ENCODE data around the gene CD4.

The CD4 gene

GRCh38 chr12:6817098-6817497 lies 27.8 kb downstream of the CD4 start:
- no peak overlapping the region for H3K27ac ChIP-seq
- H3K4me3 ChIP-seq, result no peak overlapping the region
- DNase-seq (ENCODE audit: low spot score), result no peak
- no peak for TF ChIP-seq CTCF (IDR thresholded peaks at IDR 0.05)

- no peak for TF ChIP-seq CTCF (IDR thresholded peaks at IDR 0.05)
- H3K27ac ChIP-seq, result no peak overlapping the region
- DNase-seq (ENCODE audit: low spot score), result no peak
- no peak overlapping the region for H3K4me3 ChIP-seq
Observed at GRCh38 chr12:6817662-6818157, 28.4 kb downstream of the CD4 start.

GRCh38 chr12:6818222-6818621 lies 28.9 kb downstream of the CD4 start:
- DNase-seq (ENCODE audit: low spot score), result no peak
- no peak overlapping the region for H3K27ac ChIP-seq
- H3K4me3 ChIP-seq, result no peak overlapping the region
- no peak for TF ChIP-seq CTCF (IDR thresholded peaks at IDR 0.05)

GRCh38 chr12:6818645-6819044 lies 29.3 kb downstream of the CD4 start:
- Histone ChIP-seq H3K4me3 (no peak overlapping the region), H3K27ac (no peak overlapping the region)
- no peak for TF ChIP-seq CTCF (IDR thresholded peaks at IDR 0.05)
- DNase-seq (ENCODE audit: low spot score), result no peak

- no peak overlapping the region for H3K4me3 ChIP-seq
- no peak for DNase-seq (ENCODE audit: low spot score)
- H3K27ac ChIP-seq, result no peak overlapping the region
- no peak for TF ChIP-seq CTCF (IDR thresholded peaks at IDR 0.05)
Observed at GRCh38 chr12:6819106-6820030, 30.0 kb downstream of the CD4 start.

- Histone ChIP-seq H3K27ac (no peak overlapping the region), H3K4me3 (no peak overlapping the region)
- DNase-seq (ENCODE audit: low spot score), result no peak
- TF ChIP-seq CTCF (IDR thresholded peaks at IDR 0.05), result no peak
Observed at GRCh38 chr12:6820166-6820565, 30.8 kb downstream of the CD4 start.
